NCI-H1048 (cell line): ENCODE measurements around the gene ADIPOR2.

ENCODE experiments used
- DNase-seq: peaks from one replicate; lab custom pipeline; 2025; lab: John Stamatoyannopoulos, UW

The ADIPOR2 gene, protein sequence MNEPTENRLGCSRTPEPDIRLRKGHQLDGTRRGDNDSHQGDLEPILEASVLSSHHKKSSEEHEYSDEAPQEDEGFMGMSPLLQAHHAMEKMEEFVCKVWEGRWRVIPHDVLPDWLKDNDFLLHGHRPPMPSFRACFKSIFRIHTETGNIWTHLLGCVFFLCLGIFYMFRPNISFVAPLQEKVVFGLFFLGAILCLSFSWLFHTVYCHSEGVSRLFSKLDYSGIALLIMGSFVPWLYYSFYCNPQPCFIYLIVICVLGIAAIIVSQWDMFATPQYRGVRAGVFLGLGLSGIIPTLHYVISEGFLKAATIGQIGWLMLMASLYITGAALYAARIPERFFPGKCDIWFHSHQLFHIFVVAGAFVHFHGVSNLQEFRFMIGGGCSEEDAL

DNA sequence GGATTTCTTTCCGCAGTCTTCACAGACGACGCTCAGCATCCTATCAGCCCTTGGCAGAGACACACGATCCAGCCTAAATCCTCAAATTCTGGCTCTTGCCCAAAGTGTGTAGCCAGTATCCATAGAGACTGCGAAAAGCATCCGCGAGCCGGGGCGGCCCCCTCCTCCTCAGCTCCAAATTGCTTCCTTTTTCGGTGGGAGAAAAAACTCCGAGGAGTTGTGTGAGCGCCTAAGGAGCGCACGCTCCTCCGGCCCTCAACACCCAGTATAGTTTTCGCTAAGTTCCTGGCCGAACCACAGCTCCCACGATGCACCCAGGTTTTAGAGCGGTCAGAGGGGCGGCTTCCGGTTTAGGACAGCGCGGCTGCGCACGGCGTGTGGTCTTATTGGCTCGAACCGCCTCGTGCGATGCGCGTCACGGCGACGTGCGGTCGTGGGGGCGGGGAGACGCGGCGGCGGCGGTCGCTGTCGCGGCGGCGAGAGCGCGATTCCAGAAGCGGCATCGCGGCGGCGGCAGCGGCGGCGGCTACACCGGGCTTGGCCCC lies at the start of gene ADIPOR2:
ADIPOR2 (plus strand) TSS at position 493 of the 545 bp plus-strand sequence. CDS start 63,274 bp downstream, outside the sequence.
- DNase-seq: peak; percentile 93

GRCh38 chr12:1642513-1642912 lies 48.4 kb upstream of the ADIPOR2 start:
- no peak for DNase-seq

GRCh38 chr12:1643043-1643442 lies 47.8 kb upstream of the ADIPOR2 start:
- DNase-seq: no peak

DNA sequence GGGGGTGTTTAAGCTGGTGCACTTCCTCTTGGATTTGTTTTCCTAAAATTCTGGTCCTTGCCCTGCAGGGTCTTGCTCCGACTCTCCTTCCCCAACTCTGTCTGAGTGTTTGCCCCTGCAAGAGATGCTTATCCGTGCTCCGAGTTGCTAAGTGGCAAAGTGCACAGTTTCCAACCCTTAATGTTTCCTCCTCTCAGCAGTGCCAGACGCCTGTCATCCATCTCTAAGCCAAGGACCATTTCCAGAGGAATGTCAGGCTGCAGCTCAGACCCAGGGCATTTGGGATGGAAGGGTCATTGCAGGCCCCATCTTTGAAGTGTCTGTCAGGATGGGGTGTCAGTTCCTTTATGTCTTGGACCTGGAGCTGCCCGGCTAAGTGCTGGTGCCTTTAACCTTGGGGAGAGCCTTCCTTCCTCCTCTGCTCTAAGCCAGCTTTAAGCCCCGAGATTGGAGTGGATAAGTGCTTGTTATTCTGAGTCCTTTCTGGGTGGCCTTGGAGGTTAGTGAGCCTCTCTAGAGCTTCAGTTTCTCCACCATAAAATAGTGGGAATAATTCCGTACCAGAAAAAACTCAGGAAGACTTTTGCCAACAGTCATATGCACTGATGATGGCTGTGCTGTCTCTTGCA lies 46.9 kb upstream of the ADIPOR2 start:
- DNase-seq: no peak

GRCh38 chr12:1644534-1645438 lies 46.1 kb upstream of the ADIPOR2 start:
- DNase-seq: no peak

- no peak for DNase-seq
These were observed 45.1 kb upstream of the ADIPOR2 start for GRCh38 chr12:1645819-1646218.

DNA sequence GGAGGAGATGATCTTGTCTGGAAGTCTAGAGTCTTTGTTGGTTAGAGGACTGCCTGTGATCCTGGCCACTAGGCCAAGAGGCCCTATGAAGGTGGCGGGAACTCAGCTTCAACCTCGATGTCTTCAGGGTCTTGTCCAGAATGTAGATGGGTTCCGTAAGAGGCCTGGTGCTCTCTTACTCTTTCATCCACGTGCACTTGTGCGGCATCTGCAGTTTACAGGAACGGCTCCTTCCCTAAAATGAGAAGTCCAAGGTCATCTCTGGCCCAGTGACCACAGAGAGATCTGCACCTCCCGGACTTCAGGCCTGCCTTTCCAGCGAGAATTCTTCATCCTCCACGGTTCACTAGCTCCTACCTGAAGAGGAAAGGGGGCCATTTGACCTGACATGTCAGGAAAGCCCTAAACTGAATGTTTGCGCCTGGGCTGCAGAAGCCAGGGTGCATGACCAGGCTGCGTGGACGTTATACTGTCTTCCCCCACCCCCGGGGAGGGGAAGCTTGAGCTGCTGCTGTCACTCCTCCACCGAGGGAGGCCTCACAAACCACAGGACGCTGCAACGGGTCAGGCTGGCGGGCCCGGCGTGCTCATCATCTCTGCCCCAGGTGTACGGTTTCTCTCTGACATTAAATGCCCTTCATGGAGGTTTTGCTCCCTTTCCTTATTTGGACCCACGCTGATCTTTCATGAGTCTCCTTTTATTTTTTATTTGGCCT lies 44.1 kb upstream of the ADIPOR2 start:
- no peak for DNase-seq

- no peak for DNase-seq
These were observed 43.6 kb upstream of the ADIPOR2 start for GRCh38 chr12:1647285-1647669.

GRCh38 chr12:1650260-1650977 lies 40.5 kb upstream of the ADIPOR2 start:
- DNase-seq: no peak

GRCh38 chr12:1650978-1651361 lies 39.9 kb upstream of the ADIPOR2 start:
- DNase-seq: no peak

DNA sequence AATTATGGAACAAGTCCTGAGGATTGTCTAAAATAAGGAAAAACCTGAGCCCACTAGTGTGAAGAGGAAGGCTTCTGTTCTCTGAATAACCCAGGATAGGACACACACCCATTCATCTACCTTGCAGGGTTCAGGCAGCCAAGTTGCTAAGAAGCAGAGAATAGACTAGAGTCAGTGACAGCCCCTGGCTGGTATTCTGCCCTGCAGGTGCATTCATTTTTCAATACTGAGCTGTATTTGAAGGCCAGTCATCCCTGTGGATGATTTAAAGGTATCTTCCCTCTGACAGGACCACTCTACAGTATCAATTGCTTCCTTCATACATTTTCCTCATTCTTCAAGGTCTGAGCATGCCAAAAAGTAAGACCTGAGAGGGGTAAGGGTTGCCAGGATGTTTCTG lies 38.9 kb upstream of the ADIPOR2 start:
- DNase-seq: no peak

- no peak for DNase-seq
These were observed 35.6 kb upstream of the ADIPOR2 start for GRCh38 chr12:1655225-1655788.

- DNase-seq: no peak
These were observed 34.0 kb upstream of the ADIPOR2 start for GRCh38 chr12:1656902-1657301.

DNA sequence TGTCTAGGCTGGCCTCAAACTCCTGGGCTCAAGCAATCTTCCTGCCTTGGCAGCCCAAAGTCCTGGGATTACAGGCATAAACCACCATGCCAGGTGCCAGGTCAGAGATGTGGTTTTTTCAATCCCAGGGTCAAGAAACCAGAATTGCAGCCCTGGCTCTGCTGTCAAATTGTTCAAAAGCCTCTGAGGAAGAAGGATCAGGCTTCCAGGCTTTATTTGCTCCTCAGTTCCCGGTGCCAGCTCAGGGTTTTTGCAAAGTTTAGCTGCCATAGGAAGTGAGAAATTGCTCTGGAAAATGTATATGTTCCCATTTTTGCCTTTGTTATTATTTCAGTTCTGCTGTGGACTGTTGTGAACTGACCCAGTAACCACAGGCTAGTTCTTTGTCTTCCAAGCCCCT lies 33.2 kb upstream of the ADIPOR2 start:
- DNase-seq: no peak

- DNase-seq: no peak
These were observed 30.3 kb upstream of the ADIPOR2 start for GRCh38 chr12:1660304-1661187.

DNA sequence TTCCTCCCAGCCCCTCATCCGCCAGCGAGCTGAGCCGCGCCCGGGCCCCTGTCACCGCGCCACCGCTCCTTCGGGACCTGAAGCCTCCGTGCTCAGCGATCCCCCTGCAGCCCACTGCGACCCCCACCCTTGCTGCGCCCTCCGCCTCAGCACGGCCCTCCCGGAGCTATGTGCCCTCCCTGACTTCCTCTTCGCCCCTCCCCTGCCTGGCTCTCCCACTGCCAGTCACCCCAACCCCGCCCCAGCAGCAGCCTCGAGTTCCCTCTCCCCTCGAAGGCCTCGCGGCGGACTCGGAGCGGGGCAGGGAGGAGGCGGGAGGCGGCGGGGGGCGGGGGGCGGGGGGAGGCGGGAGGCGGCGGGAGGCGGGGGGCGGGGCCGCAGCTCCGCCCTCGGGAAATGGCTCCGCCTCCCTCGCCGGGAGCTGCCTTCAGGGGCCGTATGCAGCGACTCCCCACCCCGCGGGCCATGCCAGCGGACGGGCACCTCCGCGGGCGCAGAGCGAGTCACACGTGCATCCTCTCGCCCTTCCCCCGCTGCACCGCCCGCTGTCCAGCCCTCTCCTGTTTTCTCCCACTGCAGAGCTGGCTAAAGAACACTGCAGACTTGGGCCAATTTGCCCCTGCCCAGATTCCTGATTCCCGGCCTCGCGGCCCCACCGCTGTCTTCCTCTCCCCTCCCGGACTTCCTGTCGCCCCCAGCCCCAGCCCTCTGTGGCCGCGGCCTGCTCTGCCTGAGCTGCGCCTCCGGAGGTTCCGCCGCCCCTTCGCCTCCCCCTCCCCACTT lies 29.1 kb upstream of the ADIPOR2 start:
- DNase-seq: peak; percentile 23

GRCh38 chr12:1662761-1663439 lies 28.0 kb upstream of the ADIPOR2 start:
- DNase-seq: no peak

DNA sequence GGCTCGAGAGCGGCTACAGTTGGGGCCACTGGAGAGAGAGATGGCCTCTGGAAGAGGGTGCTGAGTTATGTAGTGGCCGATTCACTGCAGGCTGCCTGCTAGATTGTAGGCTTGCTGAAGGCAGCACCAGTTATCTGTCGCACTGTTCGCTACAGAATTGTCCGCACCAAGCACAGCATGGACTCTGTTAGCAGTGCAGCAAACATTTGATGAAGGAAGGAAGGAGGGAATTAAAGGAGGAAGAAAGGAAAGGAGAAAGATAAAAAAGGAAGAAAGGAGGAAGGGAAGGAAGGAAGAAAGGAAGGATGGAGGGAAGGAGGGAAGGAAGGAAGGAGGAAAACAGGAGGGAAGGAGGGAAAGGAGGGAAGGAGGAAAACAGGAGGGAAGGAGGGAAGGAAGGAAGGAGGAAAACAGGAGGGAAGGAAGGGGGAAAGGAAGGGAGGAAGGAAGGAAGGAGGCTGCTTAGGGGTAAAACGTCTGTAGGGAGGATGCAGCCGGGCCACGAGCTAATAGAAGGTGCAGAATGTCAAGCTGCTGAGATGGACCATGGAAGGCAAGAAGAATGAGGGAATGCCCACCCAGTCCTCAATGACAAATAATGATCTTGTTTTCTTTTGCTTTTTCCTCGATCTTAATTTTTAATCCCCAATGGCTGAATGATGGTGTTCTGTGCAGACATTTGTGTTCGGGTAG lies 27.3 kb upstream of the ADIPOR2 start:
- no peak for DNase-seq
